OCI-LY7 (cell line): ENCODE measurements around the gene NPC2.

ENCODE experiments used
- CTCF ChIP-seq: fragments of 200-600 bp; sonication (generic); conservative IDR thresholded peaks from 2 replicates; pipeline ENCODE4 v1.5.1; 2014; ENCODE audit warnings: mild to moderate bottlenecking, antibody characterized with exemption, low read length, moderate library complexity, mixed read lengths
- EZH2phosphoT487 ChIP-seq: fragments of 200-600 bp; sonication (generic); IDR thresholded peaks from 2 replicates; pipeline ENCODE4 v1.6.1; 2018; ENCODE audit warnings: low read depth, borderline replicate concordance, mild to moderate bottlenecking, mixed run types, antibody characterized with exemption, low read length, moderate library complexity, mixed read lengths

GRCh38 chr14:74527736-74528280 is 34.7 kb upstream of the NPC2 start:
- no peak for TF ChIP-seq EZH2phosphoT487
- TF ChIP-seq CTCF = no peak
